Astrocyte (in vitro differentiated cells and primary cell): ENCODE measurements around the gene NPVF. TPM values are rescaled to one million over a fixed set of nuclear protein-coding genes. Genes with fewer than 3 reads are reported as not detected.

Source experiments
- DNase-seq: peaks from one replicate; pipeline ENCODE4 v3.0.0-alpha.2; 2010; ENCODE audit warnings: low read depth
- FAIRE-seq: peaks from 2 replicates; lab custom pipeline; 2011; peaks lifted over from hg19 to GRCh38; lab: Jason Lieb, UNC
- H2AFZ ChIP-seq: 2 replicates; pipeline ENCODE4 v1.6.0; 2012; ENCODE audit warnings: low read depth, low read length, inconsistent platforms
- H3K27ac ChIP-seq: 2 replicates; pipeline ENCODE4 v1.5.1; 2011; ENCODE audit warnings: low read depth, low read length, inconsistent platforms
- H3K27me3 ChIP-seq: 2 replicates; pipeline ENCODE4 v1.6.0; 2011; ENCODE audit warnings: low read length, inconsistent platforms; ENCODE audit not compliant: insufficient read depth
- H3K36me3 ChIP-seq: 2 replicates; pipeline ENCODE4 v1.5.1; 2011; ENCODE audit warnings: low read length, inconsistent platforms; ENCODE audit not compliant: insufficient read depth
- H3K4me1 ChIP-seq: 2 replicates; pipeline ENCODE4 v1.5.1; 2011; ENCODE audit warnings: low read length, inconsistent platforms; ENCODE audit not compliant: insufficient read depth
- H3K4me2 ChIP-seq: 2 replicates; pipeline ENCODE4 v1.6.0; 2012; ENCODE audit warnings: low read length, inconsistent platforms
- H3K4me3 ChIP-seq: 2 replicates; pipeline ENCODE4 v1.5.1; 2011; ENCODE audit warnings: low read depth, mild to moderate bottlenecking, low read length, inconsistent platforms; ENCODE audit not compliant: insufficient read depth
- H3K79me2 ChIP-seq: 2 replicates; pipeline ENCODE4 v1.6.0; 2012; ENCODE audit warnings: mild to moderate bottlenecking, low read length, inconsistent platforms; ENCODE audit not compliant: insufficient read depth
- H3K9ac ChIP-seq: 2 replicates; pipeline ENCODE4 v1.6.0; 2012; ENCODE audit warnings: mild to moderate bottlenecking, low read length, inconsistent platforms
- H3K9me3 ChIP-seq: 2 replicates; pipeline ENCODE4 v1.5.1; 2012; ENCODE audit warnings: low read depth, mild to moderate bottlenecking, low read length, inconsistent platforms; ENCODE audit not compliant: insufficient read depth
- H4K20me1 ChIP-seq: 2 replicates; pipeline ENCODE4 v1.6.0; 2012; ENCODE audit warnings: low read length, inconsistent platforms; ENCODE audit not compliant: insufficient read depth
- H3K27ac Mint-ChIP-seq: one replicate; pipeline ENCODE4 v1.8.0; 2021; ENCODE audit warnings: mild to moderate bottlenecking, mixed read lengths; ENCODE audit not compliant: unreplicated experiment
- H3K27me3 Mint-ChIP-seq: one replicate; pipeline ENCODE4 v1.8.0; 2021; ENCODE audit warnings: low read depth, mixed read lengths; ENCODE audit not compliant: unreplicated experiment
- H3K36me3 Mint-ChIP-seq: one replicate; pipeline ENCODE4 v1.8.0; 2021; ENCODE audit warnings: low read depth, mixed read lengths; ENCODE audit not compliant: unreplicated experiment
- H3K4me1 Mint-ChIP-seq: one replicate; pipeline ENCODE4 v1.8.0; 2021; ENCODE audit warnings: low read depth, mixed read lengths; ENCODE audit not compliant: unreplicated experiment
- H3K4me3 Mint-ChIP-seq: one replicate; pipeline ENCODE4 v1.8.0; 2021; ENCODE audit warnings: mild to moderate bottlenecking, moderate library complexity, mixed read lengths; ENCODE audit not compliant: unreplicated experiment
- H3K9me3 Mint-ChIP-seq: one replicate; pipeline ENCODE4 v1.8.0; 2021; ENCODE audit warnings: mild to moderate bottlenecking, mixed read lengths; ENCODE audit not compliant: unreplicated experiment
- EZH2 ChIP-seq: IDR thresholded peaks from 2 replicates; pipeline ENCODE4 v1.6.1; 2012; ENCODE audit warnings: mild to moderate bottlenecking, low read length, inconsistent platforms; ENCODE audit not compliant: insufficient read depth
- total RNA-seq: library from RNA; stranded (reverse); gene quantifications from 2 replicates; pipeline ENCODE4 v1.2.1, GENCODE V29; 2021
- TF ChIP-seq, protein P1 (sequence below): IDR thresholded peaks from 2 replicates; pipeline ENCODE4 v1.5.1; 2011; ENCODE audit warnings: low read depth, mild to moderate bottlenecking, inconsistent platforms, low read length, moderate library complexity; ENCODE audit not compliant: insufficient read depth

The NPVF gene
- total RNA-seq, 1 donor from 2014 or later, result not detected

DNA sequence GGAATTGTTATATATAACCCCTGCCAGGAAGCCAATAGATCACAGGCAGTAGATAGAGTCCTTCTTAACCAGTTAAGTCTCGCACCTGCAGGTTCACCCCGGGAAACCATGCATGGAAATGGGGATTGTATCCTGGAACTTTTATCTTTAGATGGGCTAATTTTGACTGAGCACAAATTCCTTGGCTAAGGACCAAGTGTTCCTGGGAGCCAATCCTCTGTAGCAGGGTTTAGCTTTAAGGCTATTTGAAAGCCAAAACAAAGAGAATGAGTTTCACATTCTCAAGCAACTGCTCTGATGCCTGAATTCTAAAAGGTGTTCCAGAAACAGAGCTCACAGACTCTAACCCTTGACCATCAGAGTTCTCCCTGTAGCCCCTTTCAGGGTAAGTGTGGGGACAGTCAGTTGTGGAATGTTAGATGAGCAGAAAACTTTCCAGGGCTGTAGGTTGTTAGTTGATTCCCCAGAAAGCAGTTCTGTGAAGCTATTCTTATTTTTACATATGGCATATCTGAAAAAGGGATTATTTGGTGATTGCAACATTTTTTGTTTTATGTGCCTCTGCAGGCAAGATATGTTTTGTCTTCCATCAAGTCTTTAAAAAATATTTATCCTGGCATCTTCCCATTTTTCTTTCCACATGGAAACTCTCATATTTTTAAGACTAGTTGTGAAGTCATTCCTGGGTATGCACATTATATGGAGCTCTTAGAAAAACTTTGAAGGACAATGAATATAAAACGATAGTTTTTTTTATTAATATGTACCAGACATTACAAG is 16.2 kb upstream of the NPVF start:
- no peak overlapping the region for H3K4me2 ChIP-seq
- no peak overlapping the region for H2AFZ ChIP-seq
- Mint-ChIP-seq H3K9me3 (no peaks in the 10 kb centered on the region), H3K36me3 (no peaks in the 10 kb centered on the region), H3K27me3 (peaks cover 15% of the 10 kb centered on the region), H3K4me1 (no peaks in the 10 kb centered on the region), H3K4me3 (no peak overlapping the region), H3K27ac (no peak overlapping the region)
- no peaks in the 10 kb centered on the region for H3K79me2 ChIP-seq
- no peaks in the 10 kb centered on the region for H3K27me3 ChIP-seq
- no peaks in the 10 kb centered on the region for H3K4me1 ChIP-seq
- no peaks in the 10 kb centered on the region for H3K36me3 ChIP-seq
- FAIRE-seq, result no peak
- H3K9ac ChIP-seq, result no peak overlapping the region
- no peaks in the 10 kb centered on the region for H4K20me1 ChIP-seq
- no peak for DNase-seq
- H3K4me3 ChIP-seq, result no peak overlapping the region
- H3K9me3 ChIP-seq, result no peaks in the 10 kb centered on the region
- no peak for TF ChIP-seq EZH2
- TF ChIP-seq, protein P1, sequence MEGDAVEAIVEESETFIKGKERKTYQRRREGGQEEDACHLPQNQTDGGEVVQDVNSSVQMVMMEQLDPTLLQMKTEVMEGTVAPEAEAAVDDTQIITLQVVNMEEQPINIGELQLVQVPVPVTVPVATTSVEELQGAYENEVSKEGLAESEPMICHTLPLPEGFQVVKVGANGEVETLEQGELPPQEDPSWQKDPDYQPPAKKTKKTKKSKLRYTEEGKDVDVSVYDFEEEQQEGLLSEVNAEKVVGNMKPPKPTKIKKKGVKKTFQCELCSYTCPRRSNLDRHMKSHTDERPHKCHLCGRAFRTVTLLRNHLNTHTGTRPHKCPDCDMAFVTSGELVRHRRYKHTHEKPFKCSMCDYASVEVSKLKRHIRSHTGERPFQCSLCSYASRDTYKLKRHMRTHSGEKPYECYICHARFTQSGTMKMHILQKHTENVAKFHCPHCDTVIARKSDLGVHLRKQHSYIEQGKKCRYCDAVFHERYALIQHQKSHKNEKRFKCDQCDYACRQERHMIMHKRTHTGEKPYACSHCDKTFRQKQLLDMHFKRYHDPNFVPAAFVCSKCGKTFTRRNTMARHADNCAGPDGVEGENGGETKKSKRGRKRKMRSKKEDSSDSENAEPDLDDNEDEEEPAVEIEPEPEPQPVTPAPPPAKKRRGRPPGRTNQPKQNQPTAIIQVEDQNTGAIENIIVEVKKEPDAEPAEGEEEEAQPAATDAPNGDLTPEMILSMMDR, result no peak
- no peak overlapping the region for H3K27ac ChIP-seq

DNA sequence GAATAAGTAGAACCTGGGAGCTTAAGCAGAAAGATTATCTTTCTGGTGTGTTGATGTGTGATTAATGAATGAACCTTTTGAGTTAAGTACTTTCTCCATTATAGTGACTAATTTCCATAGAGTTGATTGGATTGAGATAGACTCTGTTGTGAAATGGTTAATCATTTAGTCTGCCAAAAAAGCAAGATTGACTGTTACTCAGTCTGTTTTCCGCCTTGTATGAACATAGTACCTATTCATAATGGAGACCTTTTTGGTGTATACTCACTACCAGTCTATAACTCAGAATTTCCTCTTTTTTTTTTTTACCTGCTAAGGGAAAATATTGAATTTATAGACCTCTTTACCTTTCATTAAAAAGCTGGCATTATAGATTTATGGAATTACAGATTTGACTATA is 14.4 kb upstream of the NPVF start:
- Histone ChIP-seq H3K27me3 (no peaks in the 10 kb centered on the region), H3K27ac (no peak overlapping the region), H3K9me3 (no peaks in the 10 kb centered on the region), H3K4me2 (no peak overlapping the region), H3K4me1 (no peaks in the 10 kb centered on the region), H2AFZ (no peak overlapping the region), H4K20me1 (no peaks in the 10 kb centered on the region), H3K4me3 (no peak overlapping the region), H3K36me3 (no peaks in the 10 kb centered on the region), H3K9ac (no peak overlapping the region), H3K79me2 (no peaks in the 10 kb centered on the region)
- DNase-seq (no peak), FAIRE-seq (no peak)
- Mint-ChIP-seq H3K27ac (no peak overlapping the region), H3K36me3 (no peaks in the 10 kb centered on the region), H3K4me3 (no peak overlapping the region), H3K4me1 (no peaks in the 10 kb centered on the region), H3K27me3 (peaks cover 21% of the 10 kb centered on the region), H3K9me3 (no peaks in the 10 kb centered on the region)
- TF ChIP-seq EZH2, result no peak
- TF ChIP-seq, protein P1, result no peak

DNA sequence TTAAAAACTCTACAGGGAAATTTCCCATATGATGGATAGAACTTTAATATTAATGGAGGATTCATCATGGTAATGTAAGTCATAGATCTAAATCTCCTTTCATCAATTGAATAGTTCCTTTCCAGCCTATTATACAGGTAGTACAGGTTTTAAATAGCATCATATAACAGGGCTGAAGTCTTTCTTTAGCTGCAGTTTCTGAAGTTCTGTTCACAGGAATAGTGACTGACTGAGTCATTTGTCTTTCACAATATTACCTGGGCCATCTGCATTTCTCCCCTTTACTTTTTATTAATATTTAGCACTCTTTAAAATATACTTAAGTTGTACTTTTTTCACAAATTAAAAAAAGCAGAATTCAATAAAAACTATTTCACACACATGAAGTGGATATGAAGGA is 12.6 kb upstream of the NPVF start:
- FAIRE-seq (no peak), DNase-seq (no peak)
- Histone ChIP-seq H3K27me3 (no peaks in the 10 kb centered on the region), H3K4me1 (no peaks in the 10 kb centered on the region), H3K36me3 (no peaks in the 10 kb centered on the region), H3K79me2 (no peaks in the 10 kb centered on the region), H4K20me1 (no peaks in the 10 kb centered on the region), H3K4me2 (no peak overlapping the region), H3K9ac (no peak overlapping the region), H3K27ac (no peak overlapping the region), H3K4me3 (no peak overlapping the region), H3K9me3 (no peaks in the 10 kb centered on the region), H2AFZ (no peak overlapping the region)
- Mint-ChIP-seq H3K27me3 (peaks cover 22% of the 10 kb centered on the region), H3K4me3 (no peak overlapping the region), H3K9me3 (no peaks in the 10 kb centered on the region), H3K27ac (no peak overlapping the region), H3K4me1 (no peaks in the 10 kb centered on the region), H3K36me3 (no peaks in the 10 kb centered on the region)
- no peak for TF ChIP-seq EZH2
- TF ChIP-seq, protein P1, result no peak
